Measurements from ENCODE around the gene GIMAP1.
A peak's percentile ranks its signal among the peaks of the same experiment; 100 is the strongest.

GIMAP1 gene

DNA sequence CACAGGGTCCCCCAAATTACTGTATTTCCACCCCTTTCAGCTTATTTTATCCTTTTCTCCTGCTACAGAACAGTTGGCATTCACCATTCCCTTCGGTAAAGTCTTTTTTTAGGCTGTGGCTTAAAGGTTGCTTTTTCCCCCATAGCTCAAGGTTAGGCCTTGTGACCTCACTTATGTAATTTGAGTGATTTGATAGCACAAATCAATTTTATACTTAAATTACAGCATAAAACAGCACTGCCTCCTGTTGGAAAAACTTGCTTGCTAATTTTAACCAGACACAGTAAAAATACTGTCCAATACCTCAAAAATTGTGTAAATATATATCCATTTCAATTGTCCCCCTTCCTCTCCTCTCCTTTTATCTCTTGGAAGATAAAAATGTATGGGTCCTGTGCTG lies 7.1 kb downstream of the GIMAP1 start:
- no peak for DNase-seq

DNA sequence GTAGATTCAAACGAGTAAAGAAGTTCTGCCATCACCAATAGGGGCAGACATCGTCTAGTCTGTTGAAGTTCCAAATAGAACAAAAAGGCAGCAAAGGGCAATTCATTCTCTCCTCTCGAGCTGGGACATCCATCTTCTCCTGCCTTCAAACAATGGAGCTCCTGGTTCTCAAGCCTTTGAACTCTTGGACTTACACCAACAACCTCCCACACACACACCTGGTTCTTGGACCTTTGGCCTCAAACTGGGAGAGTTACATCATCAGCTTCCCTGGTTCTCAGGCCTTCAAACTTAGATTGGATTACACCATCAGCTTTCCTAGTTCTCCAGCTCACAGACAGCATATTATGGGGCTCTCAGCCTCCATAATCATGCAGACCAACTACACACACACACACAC lies 11.0 kb downstream of the GIMAP1 start:
- DNase-seq: no peak

- DNase-seq: no peak
Measured at GRCh38 chr7:150728011-150728410, 11.6 kb downstream of the GIMAP1 start.

- DNase-seq: no peak
Measured at GRCh38 chr7:150728609-150729008, 12.2 kb downstream of the GIMAP1 start.

DNA sequence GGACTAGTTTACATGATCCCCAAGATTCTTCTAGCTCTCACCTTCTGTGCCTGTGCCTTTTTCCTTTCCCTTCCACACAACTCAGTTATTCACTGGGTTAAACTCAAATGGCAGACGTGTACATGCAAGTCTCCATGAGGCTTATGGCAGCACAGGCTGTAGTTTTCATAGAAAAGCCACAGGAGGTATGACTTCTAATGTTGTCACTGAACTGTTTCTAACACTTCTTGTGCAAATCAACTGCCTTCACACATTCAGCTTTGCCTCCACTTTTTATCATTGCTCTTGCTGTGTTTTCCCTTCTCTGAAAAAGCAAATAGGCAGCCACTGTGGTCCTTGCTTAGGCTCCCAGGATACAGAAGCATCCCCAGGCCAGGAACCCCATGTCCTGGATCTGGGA lies 15.5 kb downstream of the GIMAP1 start:
- DNase-seq: no peak

DNA sequence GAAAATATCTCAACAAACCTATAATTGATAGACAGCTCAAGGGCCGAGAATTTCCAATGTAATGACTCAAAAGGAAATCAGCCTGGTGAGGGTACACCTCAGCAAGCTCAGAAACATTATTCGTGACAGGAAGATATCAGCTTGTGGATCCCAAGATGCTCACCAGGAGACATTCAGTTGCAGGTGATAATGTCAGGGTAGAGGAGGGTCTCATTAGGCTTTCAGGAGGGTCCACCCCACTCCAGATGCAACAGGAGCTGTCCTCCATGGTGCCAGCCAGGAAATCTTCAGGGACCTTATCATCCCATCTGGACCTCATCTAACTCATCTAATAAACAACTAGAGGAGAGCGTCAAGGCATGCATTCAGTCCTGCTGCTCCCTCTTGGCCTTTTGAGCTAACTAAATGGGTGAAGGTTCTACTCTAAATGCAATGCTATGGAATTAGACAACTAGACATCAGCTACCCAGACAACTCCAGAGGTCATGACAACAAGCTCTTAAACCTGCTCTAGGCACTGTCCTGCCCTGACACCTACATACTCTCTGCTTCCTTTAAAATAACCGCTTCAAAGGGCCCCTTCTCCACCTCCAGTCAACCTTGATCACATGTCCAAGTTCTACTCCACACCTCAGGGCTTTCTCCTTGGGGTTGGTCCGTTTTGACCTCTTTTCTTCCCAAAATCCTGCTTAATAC lies 16.5 kb downstream of the GIMAP1 start:
- DNase-seq: no peak

DNA sequence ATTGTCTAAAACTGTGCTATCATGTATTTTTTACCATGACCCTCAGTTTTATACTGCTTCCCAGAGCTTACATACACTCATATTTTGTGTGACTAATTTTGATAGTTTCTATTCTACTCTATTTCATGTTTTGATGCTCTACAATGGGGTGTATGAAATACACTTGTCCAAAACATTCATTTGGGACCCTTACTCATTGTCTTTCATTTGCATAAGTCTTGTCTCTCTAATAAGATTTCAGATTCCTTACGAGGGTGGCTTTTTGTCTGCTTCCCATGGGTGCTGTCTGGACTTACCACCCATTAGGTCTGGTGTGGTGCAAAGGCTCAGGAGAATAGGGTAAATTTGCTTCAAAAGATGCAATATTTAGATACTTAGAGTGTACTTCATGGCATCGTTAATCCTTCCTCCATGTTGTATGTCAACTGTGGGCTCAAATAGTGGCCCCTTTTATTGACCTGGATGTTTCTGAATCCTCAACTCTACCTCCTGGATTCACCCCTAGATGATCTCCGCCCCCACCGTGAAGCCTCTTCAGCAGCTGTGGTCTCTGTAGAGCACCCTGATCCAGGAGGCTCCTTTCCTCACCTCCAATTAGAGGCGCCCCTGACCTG lies 17.2 kb downstream of the GIMAP1 start:
- no peak for DNase-seq

- no peak for DNase-seq
Measured at GRCh38 chr7:150734254-150734653, 17.8 kb downstream of the GIMAP1 start.

- peak; percentile 84 for DNase-seq
Measured at GRCh38 chr7:150735596-150736358, 19.4 kb downstream of the GIMAP1 start.

- DNase-seq: no peak
Measured at GRCh38 chr7:150736864-150737263, 20.5 kb downstream of the GIMAP1 start.

DNA sequence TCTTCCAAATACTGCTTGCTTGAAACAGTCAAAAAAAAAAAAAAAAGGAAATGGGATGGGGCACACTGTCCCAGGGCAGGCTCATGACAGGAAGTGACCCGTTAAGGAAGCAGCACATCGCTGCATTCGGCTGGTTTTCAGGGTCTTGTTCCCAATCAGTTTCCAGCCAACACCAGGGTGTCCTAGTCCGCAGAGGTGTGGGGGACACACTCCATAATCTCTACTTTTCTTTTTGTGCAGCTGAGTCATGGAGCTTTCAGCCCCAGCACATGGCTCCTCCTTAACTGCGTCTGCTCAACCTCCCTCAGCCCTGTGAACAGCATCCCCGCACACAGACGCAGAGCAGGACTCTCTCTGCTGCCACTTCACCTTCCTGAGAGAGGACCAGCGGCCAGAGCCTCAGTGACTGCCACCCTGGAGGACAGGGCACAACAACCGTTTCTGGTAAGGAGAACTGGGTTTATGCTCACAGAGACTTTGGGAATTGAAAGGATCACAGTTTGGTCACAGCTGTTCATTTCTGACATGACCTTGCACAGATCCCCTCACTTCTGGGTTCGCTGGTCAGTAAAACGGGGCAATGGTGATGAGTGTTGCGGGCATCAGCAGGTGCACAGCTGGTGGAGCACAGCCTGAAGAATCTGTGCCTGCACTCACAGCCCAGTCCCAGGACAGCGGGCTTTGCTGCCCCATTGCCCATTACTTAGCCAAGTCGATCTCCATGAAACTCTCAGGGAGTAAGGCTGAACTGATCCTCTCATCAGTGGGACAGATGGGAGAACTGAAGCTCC lies 21.0 kb downstream of the GIMAP1 start, which contains the start of gene GIMAP5:
GIMAP5 (plus strand) TSS at position 154 of the 791 bp plus-strand sequence. CDS start 3,467 bp downstream, outside the sequence.
- DNase-seq: no peak

DNA sequence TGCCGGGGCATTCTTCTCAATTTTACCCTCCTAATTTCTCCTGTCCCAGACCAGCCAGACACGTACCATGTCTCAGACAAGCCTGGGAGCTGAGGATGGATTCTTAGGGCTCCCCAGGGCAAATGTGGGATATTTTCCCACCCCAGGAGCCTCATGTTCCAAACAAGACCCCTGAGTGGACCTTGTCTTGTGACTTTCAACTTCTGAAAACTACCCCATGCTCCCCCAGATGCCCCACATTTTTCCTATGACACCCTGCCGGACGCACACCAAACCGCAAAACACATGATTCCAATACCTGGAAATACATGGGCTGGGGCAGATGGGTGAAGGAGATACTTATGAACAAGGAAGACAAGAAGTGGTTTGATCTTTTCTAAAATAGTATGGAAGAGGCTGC lies 21.7 kb downstream of the GIMAP1 start:
- DNase-seq: no peak

GRCh38 chr7:150738591-150739001 lies 22.2 kb downstream of the GIMAP1 start:
- no peak for DNase-seq

DNA sequence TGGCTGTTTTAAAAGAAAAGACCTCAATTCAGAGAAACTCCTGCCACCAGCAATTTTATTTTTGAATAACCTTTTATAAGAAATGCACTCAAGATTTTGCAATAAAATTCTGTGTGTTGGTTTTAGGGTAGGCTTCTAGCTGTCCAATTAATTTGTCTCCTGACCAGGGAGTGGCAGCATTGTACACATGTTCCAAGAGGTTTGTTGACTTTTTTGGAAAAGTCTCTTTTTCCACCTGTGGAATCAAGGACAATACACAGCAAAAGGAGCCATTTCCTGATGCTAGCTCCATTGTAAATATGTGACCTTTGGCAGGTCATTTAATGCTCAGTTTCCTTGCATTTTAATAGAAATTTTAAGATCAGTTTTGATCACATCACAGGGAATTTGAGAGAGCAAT lies 22.6 kb downstream of the GIMAP1 start:
- peak; percentile 46 for DNase-seq

DNA sequence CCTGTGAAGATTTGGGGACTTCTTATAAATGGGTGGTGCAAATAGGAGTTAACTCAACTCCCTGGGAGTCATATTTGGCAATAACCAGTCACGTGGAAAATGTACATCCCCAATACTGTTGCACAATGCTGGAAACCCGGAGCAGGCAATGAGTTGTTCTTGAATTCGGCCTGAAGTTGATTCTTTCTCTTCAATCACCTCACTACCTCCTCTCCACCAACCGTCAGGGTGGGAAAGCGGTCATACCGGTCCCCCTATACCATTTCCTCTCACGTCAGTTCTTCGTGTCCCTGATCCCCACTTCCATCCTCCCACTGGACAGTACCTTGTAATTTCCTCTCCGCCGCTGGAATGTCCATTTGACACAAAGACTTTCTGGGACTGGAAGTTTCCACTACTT lies 23.6 kb downstream of the GIMAP1 start:
- DNase-seq: no peak

DNA sequence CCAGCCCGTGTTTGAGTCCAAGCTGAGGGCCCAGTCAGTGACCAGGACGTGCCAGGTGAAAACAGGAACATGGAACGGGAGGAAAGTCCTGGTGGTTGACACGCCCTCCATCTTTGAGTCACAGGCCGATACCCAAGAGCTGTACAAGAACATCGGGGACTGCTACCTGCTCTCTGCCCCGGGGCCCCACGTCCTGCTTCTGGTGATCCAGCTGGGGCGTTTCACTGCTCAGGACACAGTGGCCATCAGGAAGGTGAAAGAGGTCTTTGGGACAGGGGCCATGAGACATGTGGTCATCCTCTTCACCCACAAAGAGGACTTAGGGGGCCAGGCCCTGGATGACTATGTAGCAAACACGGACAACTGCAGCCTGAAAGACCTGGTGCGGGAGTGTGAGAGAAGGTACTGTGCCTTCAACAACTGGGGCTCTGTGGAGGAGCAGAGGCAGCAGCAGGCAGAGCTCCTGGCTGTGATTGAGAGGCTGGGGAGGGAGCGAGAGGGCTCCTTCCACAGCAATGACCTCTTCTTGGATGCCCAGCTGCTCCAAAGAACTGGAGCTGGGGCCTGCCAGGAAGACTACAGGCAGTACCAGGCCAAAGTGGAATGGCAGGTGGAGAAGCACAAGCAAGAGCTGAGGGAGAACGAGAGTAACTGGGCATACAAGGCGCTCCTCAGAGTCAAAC lies 26.0 kb downstream of the GIMAP1 start:
- no peak for DNase-seq

- DNase-seq: no peak
Measured at GRCh38 chr7:150744041-150744656, 27.7 kb downstream of the GIMAP1 start.

DNA sequence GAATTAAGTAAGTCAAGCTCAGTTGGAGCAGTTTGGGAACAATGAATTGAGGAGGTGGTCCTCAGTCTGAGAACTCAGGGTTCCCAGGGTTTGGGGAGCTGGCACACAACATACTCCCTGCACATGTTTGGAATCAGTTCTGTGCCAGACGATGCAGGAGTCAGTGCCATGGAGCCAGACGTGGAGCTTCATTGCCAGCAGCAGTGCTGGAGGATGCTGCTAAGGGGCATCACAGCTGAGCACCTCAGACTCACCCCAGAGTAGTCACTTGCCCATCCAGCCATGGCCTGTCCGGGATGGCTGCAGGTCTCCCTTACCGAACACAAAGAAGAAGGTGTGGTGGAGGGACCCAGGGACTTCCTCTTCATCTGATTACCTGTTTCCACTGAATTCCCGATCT lies 28.7 kb downstream of the GIMAP1 start:
- DNase-seq: no peak

- DNase-seq: no peak
Measured at GRCh38 chr7:150745876-150746275, 29.5 kb downstream of the GIMAP1 start.

DNA sequence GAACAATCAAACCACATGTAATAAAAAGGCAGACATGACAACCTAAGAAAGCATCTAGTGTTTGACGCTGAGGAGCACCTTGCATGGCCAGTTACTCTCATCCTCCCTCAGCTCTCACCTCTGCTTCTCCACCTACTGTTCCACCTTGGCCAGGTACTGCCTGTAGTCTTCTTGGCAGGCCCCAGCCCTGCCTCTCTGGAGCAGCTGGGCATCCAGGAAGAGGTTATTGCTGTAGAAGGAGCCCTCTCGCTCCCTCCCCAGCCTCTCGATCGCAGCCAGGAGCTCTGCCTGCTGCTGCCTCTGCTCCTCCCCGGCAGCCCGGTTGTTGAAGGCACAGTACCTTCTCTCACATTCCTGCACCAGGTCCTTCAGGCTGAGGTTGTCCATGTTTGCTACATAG lies 30.5 kb downstream of the GIMAP1 start:
- DNase-seq: no peak

DNA sequence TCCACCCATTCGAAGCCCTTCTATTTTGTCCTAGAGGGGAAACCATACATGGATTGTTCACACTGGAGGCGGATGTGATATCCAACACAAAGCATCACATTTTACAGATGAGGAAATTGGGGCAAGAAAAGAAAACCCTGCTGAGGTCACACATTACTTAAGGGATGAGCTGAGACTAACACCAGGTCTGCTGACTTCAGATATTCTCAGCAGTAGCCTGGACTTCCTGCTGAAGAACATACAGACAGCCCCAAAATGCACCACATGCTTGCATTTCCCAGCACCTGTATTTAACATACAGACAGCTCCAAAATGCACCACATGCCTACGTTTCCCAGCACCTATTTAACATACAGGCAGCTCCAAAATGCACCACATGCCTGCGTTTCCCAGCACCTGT lies 32.0 kb downstream of the GIMAP1 start:
- DNase-seq: no peak

GRCh38 chr7:150751702-150752101 lies 35.3 kb downstream of the GIMAP1 start:
- DNase-seq: no peak
